CD1c-positive myeloid dendritic cell (primary cell): ENCODE data around the gene ZFAND2A.
A peak's percentile ranks its signal among the peaks of the same experiment; 100 is the strongest.
"Not testable (repeated sequence)": the region's sequence is repeated elsewhere in the genome, so short reads cannot be mapped to it uniquely, and the experiment has no call there.

Experiments used
- DNase-seq: peaks from one replicate; pipeline ENCODE4 v3.0.0-alpha.2; 2016; ENCODE audit errors: extremely low spot score

ZFAND2A gene

GRCh38 chr7:1124164-1124563 lies 35.8 kb downstream of the ZFAND2A start:
- no peak for DNase-seq

GRCh38 chr7:1123715-1124114 lies 36.3 kb downstream of the ZFAND2A start:
- no peak for DNase-seq

GRCh38 chr7:1122832-1123501 lies 37.0 kb downstream of the ZFAND2A start:
- no peak for DNase-seq

GRCh38 chr7:1121886-1122831 lies 37.8 kb downstream of the ZFAND2A start:
- no peak for DNase-seq

GRCh38 chr7:1121476-1121875 lies 38.5 kb downstream of the ZFAND2A start:
- DNase-seq, result no peak

- no peak for DNase-seq
These were observed 39.2 kb downstream of the ZFAND2A start for GRCh38 chr7:1120791-1121190.

- DNase-seq, result no peak
These were observed 40.8 kb downstream of the ZFAND2A start for GRCh38 chr7:1119201-1119600.

GRCh38 chr7:1117321-1117928 lies 42.6 kb downstream of the ZFAND2A start:
- peak; percentile 30 for DNase-seq

GRCh38 chr7:1116383-1117008 lies 43.5 kb downstream of the ZFAND2A start:
- not testable (repeated sequence) for DNase-seq

GRCh38 chr7:1115171-1116045 lies 44.6 kb downstream of the ZFAND2A start:
- not testable (repeated sequence) for DNase-seq

- no peak for DNase-seq
These were observed 45.5 kb downstream of the ZFAND2A start for GRCh38 chr7:1114505-1114904.

GRCh38 chr7:1114088-1114487 lies 45.9 kb downstream of the ZFAND2A start:
- DNase-seq, result no peak

GRCh38 chr7:1113548-1113885 lies 46.5 kb downstream of the ZFAND2A start:
- DNase-seq, result no peak

GRCh38 chr7:1112625-1113547 lies 47.1 kb downstream of the ZFAND2A start:
- no peak for DNase-seq

- DNase-seq, result no peak
These were observed 47.9 kb downstream of the ZFAND2A start for GRCh38 chr7:1112109-1112508.

GRCh38 chr7:1111156-1111555 lies 48.8 kb downstream of the ZFAND2A start:
- DNase-seq, result no peak

- DNase-seq, result no peak
These were observed 49.6 kb downstream of the ZFAND2A start for GRCh38 chr7:1110358-1110757.

- DNase-seq, result no peak
These were observed 50.2 kb downstream of the ZFAND2A start for GRCh38 chr7:1109581-1110310.

GRCh38 chr7:1108264-1108920 lies 51.6 kb downstream of the ZFAND2A start:
- no peak for DNase-seq
